HepG2 (cell line): ENCODE data around the gene ADRM1.

ENCODE experiments used
- CTCF ChIP-seq: sonication (generic); formaldehyde crosslinking; IDR thresholded peaks from 2 replicates; pipeline ENCODE4 v1.5.0; 2020; ENCODE audit warnings: mild to moderate bottlenecking, missing genetic modification reagents, moderate library complexity
- ETS1 ChIP-seq: sonication (generic); formaldehyde crosslinking; IDR thresholded peaks from 2 replicates; pipeline ENCODE4 v1.4.0; 2020; ENCODE audit warnings: missing genetic modification reagents
- EZH2 ChIP-seq: conservative IDR thresholded peaks from 2 replicates; pipeline ENCODE4 v1.6.1; 2012; ENCODE audit warnings: mild to moderate bottlenecking, low read depth, low read length, moderate library complexity
- HOXA7 ChIP-seq: sonication (generic); formaldehyde crosslinking; IDR thresholded peaks from 2 replicates; pipeline ENCODE4 v1.8.1; 2022; ENCODE audit warnings: mild to moderate bottlenecking, missing genetic modification reagents, moderate library complexity
- MTF1 ChIP-seq: sonication (generic); formaldehyde crosslinking; IDR thresholded peaks from 2 replicates; pipeline ENCODE4 v1.5.0; 2020; ENCODE audit warnings: missing genetic modification reagents
- NFE2L1 ChIP-seq: sonication (generic); formaldehyde crosslinking; IDR thresholded peaks from 2 replicates; pipeline ENCODE4 v1.4.0; 2020; ENCODE audit warnings: missing genetic modification reagents, mild to moderate bottlenecking, borderline replicate concordance
- PHF21A ChIP-seq: sonication (generic); formaldehyde crosslinking; IDR thresholded peaks from 2 replicates; pipeline ENCODE4 v1.5.0; 2020; ENCODE audit warnings: mild to moderate bottlenecking, missing genetic modification reagents
- ZNF280D ChIP-seq: sonication (generic); formaldehyde crosslinking; IDR thresholded peaks from 2 replicates; pipeline ENCODE4 v1.5.1; 2020; ENCODE audit warnings: mild to moderate bottlenecking, missing genetic modification reagents
- ZNF589 ChIP-seq: sonication (generic); formaldehyde crosslinking; conservative IDR thresholded peaks from 2 replicates; pipeline ENCODE4 v1.8.0; 2022; ENCODE audit warnings: mild to moderate bottlenecking, moderate library complexity, missing genetic modification reagents

DNA sequence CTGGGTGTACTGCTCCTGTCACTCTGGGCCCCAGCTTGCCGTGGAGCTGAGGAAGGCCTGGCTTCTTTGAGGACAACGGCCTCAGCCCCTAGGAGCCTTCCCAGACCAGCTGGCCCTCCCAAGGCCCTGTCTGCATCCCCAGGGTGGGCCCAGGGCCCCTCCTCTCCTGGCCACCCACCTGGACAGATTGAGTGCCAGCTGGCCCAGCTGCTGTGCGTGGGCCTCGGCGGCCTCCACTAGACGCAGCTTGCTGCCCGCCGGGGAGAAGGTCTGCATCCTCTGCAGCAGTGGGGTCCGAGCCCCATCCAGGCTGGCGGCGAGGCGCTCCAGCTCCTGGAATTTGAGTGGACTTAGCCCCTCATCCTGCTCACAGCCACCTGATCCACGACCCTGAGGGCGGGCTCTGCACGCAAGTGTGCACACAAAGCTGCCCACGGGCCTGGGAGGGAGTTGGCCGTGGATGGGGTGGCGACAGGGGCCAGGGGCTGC is 14.4 kb downstream of the ADRM1 start:
- no peak for TF ChIP-seq EZH2
- TF ChIP-seq NFE2L1, result no peak
- TF ChIP-seq ZNF589 (CRISPR knock-in tag), result no peak
- no peak for TF ChIP-seq HOXA7
- no peak for TF ChIP-seq PHF21A (CRISPR knock-in tag)
- no peak for TF ChIP-seq CTCF (CRISPR knock-in tag)
- no peak for TF ChIP-seq ETS1 (CRISPR knock-in tag)
- no peak for TF ChIP-seq ZNF280D
- TF ChIP-seq MTF1 (CRISPR knock-in tag), result no peak
